GM21717 (cell line): ENCODE results near the gene GTF2A2.
"Not testable (repeated sequence)": the region's sequence is repeated elsewhere in the genome, so short reads cannot be mapped to it uniquely, and the experiment has no call there.

ENCODE experiments used
- ATAC-seq: cut with Tn5 transposase; IDR thresholded peaks from one replicate; pipeline ENCODE4 v1.9.1; 2021; ENCODE audit warnings: mild to moderate bottlenecking, moderate library complexity; ENCODE audit not compliant: unreplicated experiment

The GTF2A2 gene

GRCh38 chr15:59656897-59657634 is at the start of gene GTF2A2:
Gene GTF2A2, minus strand, starts transcription at chr15:59657515. Its CDS starts 5,238 bp downstream, at chr15:59652277.
- peak; percentile 95 for ATAC-seq

GRCh38 chr15:59703979-59704796 is 46.9 kb upstream of the GTF2A2 start:
- ATAC-seq, result no peak

GRCh38 chr15:59702351-59702750 is 45.0 kb upstream of the GTF2A2 start:
- no peak for ATAC-seq

GRCh38 chr15:59701880-59702279 is 44.6 kb upstream of the GTF2A2 start:
- ATAC-seq, result no peak

GRCh38 chr15:59699810-59700431 is 42.6 kb upstream of the GTF2A2 start:
- no peak for ATAC-seq

- ATAC-seq, result not testable (repeated sequence)
These were observed 40.8 kb upstream of the GTF2A2 start for GRCh38 chr15:59698065-59698464.

- no peak for ATAC-seq
These were observed 39.0 kb upstream of the GTF2A2 start for GRCh38 chr15:59696332-59696731.

- ATAC-seq, result no peak
These were observed 37.5 kb upstream of the GTF2A2 start for GRCh38 chr15:59694779-59695178.

GRCh38 chr15:59691194-59691805 is 34.0 kb upstream of the GTF2A2 start:
- no peak for ATAC-seq

- peak; percentile 19 for ATAC-seq
These were observed 32.4 kb upstream of the GTF2A2 start for GRCh38 chr15:59689626-59690236.

- peak; percentile 82 for ATAC-seq
These were observed 31.7 kb upstream of the GTF2A2 start, which contains the start of gene BNIP2 for GRCh38 chr15:59688782-59689625. Gene BNIP2, minus strand, starts transcription at chr15:59689320. Its CDS starts 6,863 bp downstream, at chr15:59682457.

GRCh38 chr15:59688423-59688781 is 31.1 kb upstream of the GTF2A2 start:
- ATAC-seq, result no peak

- ATAC-seq, result no peak
These were observed 30.5 kb upstream of the GTF2A2 start for GRCh38 chr15:59687836-59688235.

GRCh38 chr15:59686389-59686788 is 29.1 kb upstream of the GTF2A2 start:
- no peak for ATAC-seq

- no peak for ATAC-seq
These were observed 28.5 kb upstream of the GTF2A2 start for GRCh38 chr15:59685737-59686297.

- no peak for ATAC-seq
These were observed 23.6 kb upstream of the GTF2A2 start for GRCh38 chr15:59680870-59681269.

- no peak for ATAC-seq
These were observed 23.0 kb upstream of the GTF2A2 start for GRCh38 chr15:59680346-59680745.

- no peak for ATAC-seq
These were observed 21.3 kb upstream of the GTF2A2 start for GRCh38 chr15:59678620-59679019.

- ATAC-seq, result no peak
These were observed 20.9 kb upstream of the GTF2A2 start for GRCh38 chr15:59678172-59678571.

GRCh38 chr15:59676565-59676964 is 19.2 kb upstream of the GTF2A2 start:
- ATAC-seq, result no peak
